GM12878 (cell line): ENCODE data around the gene RGS6. TPM values are rescaled to one million over a fixed set of nuclear protein-coding genes. Genes with fewer than 3 reads are reported as not detected.

Experiments used
- BRCA1 ChIP-seq: IDR thresholded peaks from 2 replicates; pipeline ENCODE4 v1.6.1; 2011; ENCODE audit warnings: low read depth, low read length, improper control_type of control experiment
- CEBPB ChIP-seq, 2 experiments: fragments of 150-350 bp in 1 of 2; IDR thresholded peaks; 2 replicates each; pipeline ENCODE4 v1.6.1; 2012 to 2014; ENCODE audit warnings: low read depth in 2 of 2, low read length in 2 of 2, borderline replicate concordance in 1 of 2, inconsistent platforms in 1 of 2
- GABPA ChIP-seq: IDR thresholded peaks from 2 replicates; pipeline ENCODE4 v1.6.1; 2014; ENCODE audit warnings: antibody characterized with exemption, low read depth, mild to moderate bottlenecking, inconsistent platforms
- HDAC6 ChIP-seq: fragments of 200-600 bp; sonication (generic); IDR thresholded peaks from one replicate; pipeline ENCODE4 v1.8.0; 2017; ENCODE audit warnings: antibody characterized with exemption; ENCODE audit not compliant: unreplicated experiment
- IRF4 ChIP-seq: IDR thresholded peaks from 2 replicates; pipeline ENCODE4 v1.6.1; 2011; ENCODE audit warnings: low read depth, low read length
- MAX ChIP-seq: IDR thresholded peaks from 2 replicates; pipeline ENCODE4 v1.6.1; 2012; ENCODE audit warnings: low read depth, low read length, improper control_type of control experiment
- MLLT1 ChIP-seq: fragments of 450-650 bp; IDR thresholded peaks from 2 replicates; pipeline ENCODE4 v1.6.1; 2016; ENCODE audit warnings: mild to moderate bottlenecking
- MTA2 ChIP-seq: fragments of 450-650 bp; IDR thresholded peaks from 2 replicates; pipeline ENCODE4 v1.6.1; 2016; ENCODE audit warnings: low read depth, mild to moderate bottlenecking, moderate library complexity
- NFYB ChIP-seq: IDR thresholded peaks from 2 replicates; pipeline ENCODE4 v1.6.1; 2011; ENCODE audit warnings: low read depth, mild to moderate bottlenecking, low read length, improper control_type of control experiment, moderate library complexity; ENCODE audit not compliant: insufficient read depth
- NR2F1 ChIP-seq: fragments of 450-650 bp; conservative IDR thresholded peaks from 2 replicates; pipeline ENCODE4 v1.6.1; 2017; ENCODE audit warnings: mild to moderate bottlenecking
- POU2F2 ChIP-seq: IDR thresholded peaks from 3 replicates; pipeline ENCODE4 v1.6.1; 2011; ENCODE audit warnings: low read depth, mild to moderate bottlenecking, low read length, borderline replicate concordance
- SUPT20H ChIP-seq: IDR thresholded peaks from 2 replicates; pipeline ENCODE4 v1.6.1; 2011; ENCODE audit warnings: low read depth, mild to moderate bottlenecking, low read length, moderate library complexity, borderline replicate concordance; ENCODE audit not compliant: control insufficient read depth
- SUZ12 ChIP-seq: fragments of 200-600 bp; sonication (generic); IDR thresholded peaks from one replicate; pipeline ENCODE4 v1.6.1; 2018; ENCODE audit warnings: antibody characterized with exemption, mild to moderate bottlenecking; ENCODE audit not compliant: unreplicated experiment
- ZBED1 ChIP-seq: IDR thresholded peaks from 2 replicates; pipeline ENCODE4 v1.6.1; 2016; ENCODE audit warnings: borderline replicate concordance
- ZBTB11 ChIP-seq: fragments of 450-650 bp; formaldehyde crosslinking; IDR thresholded peaks from 2 replicates; pipeline ENCODE4 v1.5.0; 2022; ENCODE audit warnings: mild to moderate bottlenecking, missing genetic modification characterization
- ZBTB4 ChIP-seq: fragments of 450-650 bp; formaldehyde crosslinking; IDR thresholded peaks from 2 replicates; pipeline ENCODE4 v1.4.0; 2022; ENCODE audit warnings: mild to moderate bottlenecking, moderate library complexity
- ZNF217 ChIP-seq: fragments of 450-650 bp; IDR thresholded peaks from 2 replicates; pipeline ENCODE4 v1.6.1; 2017; ENCODE audit warnings: antibody characterized with exemption, mild to moderate bottlenecking
- ZZZ3 ChIP-seq: IDR thresholded peaks from 2 replicates; pipeline ENCODE4 v1.6.1; 2011; ENCODE audit warnings: low read depth; ENCODE audit not compliant: control insufficient read depth, insufficient read length
- polyA plus RNA-seq, 11 experiments: library from polyadenylated mRNA; depleted of rRNA in 4 of 11; unstranded in 6 of 11; stranded (reverse) in 5 of 11; fragments of >200 nt; fragmentation: Nextera tagmentation in 4 of 11; fragmentation: Illumina TruSeq in 1 of 11; extraction: Ambion mirVana in 4 of 11; extraction: Trizol in 1 of 11; gene quantifications; 1 replicate in 1 of 11; 2 replicates in 10 of 11; pipeline versions ENCODE4 v1.2.1 to v1.2.3, GENCODE V29; 2011 to 2016; ENCODE audit warnings: inconsistent platforms in 2 of 11, missing spikeins in 2 of 11, low read depth in 1 of 11
- total RNA-seq, 4 experiments: library from RNA; depleted of rRNA in 3 of 4; stranded (reverse); fragments of >200 nt in 3 of 4; fragmentation: Illumina TruSeq in 1 of 4; extraction: Trizol in 1 of 4; gene quantifications; 2 replicates each; pipeline versions ENCODE4 v1.2.1 to v1.2.3, GENCODE V29; 2013 to 2021
- TF ChIP-seq, protein P1 (sequence below): IDR thresholded peaks from 2 replicates; pipeline ENCODE4 v1.6.1; 2011; ENCODE audit warnings: low read depth, low read length, improper control_type of control experiment, borderline replicate concordance
- TF ChIP-seq, protein P2 (sequence below): IDR thresholded peaks from 2 replicates; pipeline ENCODE4 v1.6.1; 2012; ENCODE audit warnings: low read depth, low read length, improper control_type of control experiment

The RGS6 gene
- total and polyA plus RNA-seq, 10 of the 15 experiments (the other 5 are each of a cell fraction or from before 2014, with no cell fraction given), result 3.9 to 18.1 (median 12.4) TPM

DNA sequence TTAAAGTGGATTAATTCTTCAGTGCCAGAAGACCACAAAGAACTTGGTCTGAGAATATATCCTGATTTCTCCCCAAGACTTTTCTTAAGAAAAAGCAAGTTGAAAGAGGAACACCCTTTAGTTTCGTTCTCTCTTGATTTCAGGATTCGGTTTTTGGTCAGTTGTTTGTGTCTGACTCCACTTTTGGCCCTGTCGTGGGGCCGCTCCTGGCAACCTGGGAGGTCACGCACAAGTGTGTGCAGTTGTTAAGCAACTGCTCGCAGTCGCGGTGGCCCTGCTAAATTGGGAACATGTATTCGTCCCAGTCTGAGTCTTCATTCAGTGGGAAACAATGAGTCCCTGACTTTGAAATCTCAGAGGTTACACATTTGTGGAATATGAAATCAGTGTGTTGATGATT is 68.7 kb downstream of the RGS6 start (continued):
- TF ChIP-seq ZBTB11 (CRISPR knock-in tag) (no peak), SUPT20H (no peak), BRCA1 (no peak), POU2F2 (0 out of 3 replicates have a peak, but pooled peaks have one; percentile 24), NFYB (no peak), ZBTB4 (no peak), MTA2 (peak; percentile 41), GABPA (no peak), HDAC6 (no peak), SUZ12 (no peak), CEBPB (IDR thresholded peaks at IDR 0.05; ENCODE audit: borderline replicate concordance in 1 of 2, low read depth in 2 of 2, low read length in 2 of 2) (0 out of 4 replicates have a peak, but pooled peaks of 1 of the 2 experiments have one; percentile 2), ZNF217 (no peak), ZBED1 (no peak; the same call in 1 of the 2 replicates), NR2F1 (peak; percentile 53; the same call in 1 of the 2 replicates), ZZZ3 (no peak), MAX (no peak), IRF4 (peak; percentile 67), MLLT1 (no peak)
- TF ChIP-seq, protein P1, sequence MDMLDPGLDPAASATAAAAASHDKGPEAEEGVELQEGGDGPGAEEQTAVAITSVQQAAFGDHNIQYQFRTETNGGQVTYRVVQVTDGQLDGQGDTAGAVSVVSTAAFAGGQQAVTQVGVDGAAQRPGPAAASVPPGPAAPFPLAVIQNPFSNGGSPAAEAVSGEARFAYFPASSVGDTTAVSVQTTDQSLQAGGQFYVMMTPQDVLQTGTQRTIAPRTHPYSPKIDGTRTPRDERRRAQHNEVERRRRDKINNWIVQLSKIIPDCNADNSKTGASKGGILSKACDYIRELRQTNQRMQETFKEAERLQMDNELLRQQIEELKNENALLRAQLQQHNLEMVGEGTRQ, result no peak
- TF ChIP-seq, protein P2, sequence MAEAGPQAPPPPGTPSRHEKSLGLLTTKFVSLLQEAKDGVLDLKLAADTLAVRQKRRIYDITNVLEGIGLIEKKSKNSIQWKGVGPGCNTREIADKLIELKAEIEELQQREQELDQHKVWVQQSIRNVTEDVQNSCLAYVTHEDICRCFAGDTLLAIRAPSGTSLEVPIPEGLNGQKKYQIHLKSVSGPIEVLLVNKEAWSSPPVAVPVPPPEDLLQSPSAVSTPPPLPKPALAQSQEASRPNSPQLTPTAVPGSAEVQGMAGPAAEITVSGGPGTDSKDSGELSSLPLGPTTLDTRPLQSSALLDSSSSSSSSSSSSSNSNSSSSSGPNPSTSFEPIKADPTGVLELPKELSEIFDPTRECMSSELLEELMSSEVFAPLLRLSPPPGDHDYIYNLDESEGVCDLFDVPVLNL, result no peak
